Spleen (tissue), 7 donors: ENCODE measurements around the gene MAPK7.

Experiments used
- POLR2A ChIP-seq, 3 donors: fragments of 450-650 bp; IDR thresholded peaks; one replicate each; pipeline ENCODE4 v1.5.1; 2017; ENCODE audit warnings: antibody characterized with exemption in 3 of 3, mild to moderate bottlenecking in 1 of 3
- POLR2AphosphoS5 ChIP-seq, 3 donors: sonication (generic); formaldehyde crosslinking; IDR thresholded peaks; one replicate each; pipeline ENCODE4 v1.5.1; 2017; ENCODE audit warnings: antibody characterized with exemption in 3 of 3
- TF ChIP-seq, protein P1 (sequence below), 11 experiments: fragments of 200-600 bp in 7 of 11; fragments of 450-650 bp in 4 of 11; sonication (generic) in 4 of 11; IDR thresholded peaks in 8 of 11; conservative IDR thresholded peaks in 3 of 11; 1 replicate in 7 of 11; 2 replicates in 4 of 11; pipeline versions ENCODE4 v1.4.0 to v1.8.0; 2016 to 2021; ENCODE audit warnings: antibody characterized with exemption in 11 of 11, inconsistent platforms in 4 of 11, mild to moderate bottlenecking in 1 of 11
- donor health status: DM: no; HTN: no; CAD: no; lungs with moderate emphysema.
- donor health status: DM: no; HTN: no; CAD: no.
- donor health status: DM: no; HTN: no; CAD: no.

DNA sequence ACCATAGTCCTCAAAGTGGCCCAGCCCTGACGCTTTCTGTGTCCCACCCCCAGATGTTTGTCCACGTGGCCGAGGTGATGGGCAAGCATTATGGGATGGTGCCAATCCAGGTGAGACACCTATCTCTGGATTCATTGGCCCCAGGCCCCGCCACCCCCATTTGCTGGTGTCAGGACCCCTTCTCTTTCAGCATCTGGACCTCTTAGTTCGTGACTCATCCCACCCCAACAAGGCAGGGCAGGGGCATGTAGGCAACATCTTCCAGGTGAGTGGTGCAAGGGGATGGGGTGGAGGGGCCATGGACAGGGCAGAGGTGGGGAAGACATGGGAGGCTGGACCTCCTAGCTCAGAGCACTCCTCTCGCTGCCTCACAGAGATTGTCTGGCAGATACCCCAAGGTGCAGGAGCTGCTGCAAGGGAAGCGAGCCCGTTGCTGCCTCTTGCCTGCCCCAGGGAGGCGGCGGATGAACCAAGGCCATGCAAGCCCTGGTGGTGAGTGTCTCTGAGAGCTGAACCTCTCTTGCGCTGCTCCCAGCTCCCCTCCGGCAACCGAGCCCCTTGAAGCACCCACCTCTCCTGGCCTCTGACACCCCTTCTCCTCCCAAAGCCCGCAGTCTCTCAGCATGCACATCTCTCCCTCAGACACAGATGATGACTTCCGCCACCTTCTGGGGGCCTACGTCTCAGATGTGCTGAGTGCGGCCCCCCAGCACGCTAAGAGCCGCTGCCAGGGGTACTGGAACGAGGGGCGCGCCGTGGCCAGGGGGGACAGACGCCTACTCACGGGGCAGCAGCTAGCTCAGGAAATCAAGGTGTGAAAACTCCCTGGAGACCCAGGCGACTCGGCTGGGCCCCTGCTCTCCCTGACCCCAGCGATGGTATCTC, 36.3 kb downstream of the MAPK7 start:
- TF ChIP-seq POLR2AphosphoS5 (IDR thresholded peaks at IDR 0.05): no peak
- TF ChIP-seq, protein P1, sequence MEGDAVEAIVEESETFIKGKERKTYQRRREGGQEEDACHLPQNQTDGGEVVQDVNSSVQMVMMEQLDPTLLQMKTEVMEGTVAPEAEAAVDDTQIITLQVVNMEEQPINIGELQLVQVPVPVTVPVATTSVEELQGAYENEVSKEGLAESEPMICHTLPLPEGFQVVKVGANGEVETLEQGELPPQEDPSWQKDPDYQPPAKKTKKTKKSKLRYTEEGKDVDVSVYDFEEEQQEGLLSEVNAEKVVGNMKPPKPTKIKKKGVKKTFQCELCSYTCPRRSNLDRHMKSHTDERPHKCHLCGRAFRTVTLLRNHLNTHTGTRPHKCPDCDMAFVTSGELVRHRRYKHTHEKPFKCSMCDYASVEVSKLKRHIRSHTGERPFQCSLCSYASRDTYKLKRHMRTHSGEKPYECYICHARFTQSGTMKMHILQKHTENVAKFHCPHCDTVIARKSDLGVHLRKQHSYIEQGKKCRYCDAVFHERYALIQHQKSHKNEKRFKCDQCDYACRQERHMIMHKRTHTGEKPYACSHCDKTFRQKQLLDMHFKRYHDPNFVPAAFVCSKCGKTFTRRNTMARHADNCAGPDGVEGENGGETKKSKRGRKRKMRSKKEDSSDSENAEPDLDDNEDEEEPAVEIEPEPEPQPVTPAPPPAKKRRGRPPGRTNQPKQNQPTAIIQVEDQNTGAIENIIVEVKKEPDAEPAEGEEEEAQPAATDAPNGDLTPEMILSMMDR (IDR thresholded peaks at IDR 0.05 in 8 of 11, conservative IDR thresholded peaks at IDR 0.05 in 3 of 11): no peak
- no peak for TF ChIP-seq POLR2A (IDR thresholded peaks at IDR 0.05)
